ENCODE results near the gene DNAH9.

DNA sequence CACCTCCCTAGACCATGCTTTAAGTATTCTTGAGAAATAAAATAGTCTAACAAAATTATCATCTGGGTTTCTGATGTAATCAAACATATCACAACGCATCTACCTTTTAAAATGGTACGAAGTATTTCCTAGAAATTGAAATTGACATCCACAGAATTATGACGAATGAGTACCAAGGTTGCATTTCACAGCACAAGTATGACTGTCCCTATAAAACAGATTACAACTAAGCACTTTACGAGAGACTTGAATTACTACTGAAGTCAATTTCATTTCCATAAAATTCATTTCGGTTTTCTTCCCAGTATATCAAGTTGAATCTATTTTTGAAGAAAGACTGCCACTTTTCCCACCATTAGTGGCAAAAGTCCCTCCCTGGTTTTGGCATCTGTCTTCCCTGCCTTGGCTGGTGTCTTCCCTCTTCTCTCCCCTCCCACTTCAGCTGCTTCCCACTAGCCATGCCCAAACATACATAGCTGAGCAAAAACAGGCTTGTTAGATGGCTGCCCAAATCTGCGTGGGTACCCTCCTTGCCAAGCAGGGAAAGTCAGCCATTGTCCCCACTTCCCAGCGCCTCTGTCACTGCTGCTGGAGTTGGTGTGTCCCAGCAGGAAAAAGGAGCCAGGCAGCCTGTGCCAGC is 29.2 kb downstream of the DNAH9 start:
- no peak for TF ChIP-seq FOXA1 (IDR thresholded peaks at IDR 0.05)
- no peak for TF ChIP-seq CTCF (IDR thresholded peaks at IDR 0.05; ENCODE audit: low read depth, low read length, missing input control)
- TF ChIP-seq TAF1 (conservative IDR thresholded peaks at IDR 0.05), result no peak
- TF ChIP-seq JUND (IDR thresholded peaks at IDR 0.05), result no peak
- no peak for TF ChIP-seq GABPA (IDR thresholded peaks at IDR 0.05 in 1 of 2, conservative IDR thresholded peaks at IDR 0.05 in 1 of 2)
- TF ChIP-seq, protein P1, sequence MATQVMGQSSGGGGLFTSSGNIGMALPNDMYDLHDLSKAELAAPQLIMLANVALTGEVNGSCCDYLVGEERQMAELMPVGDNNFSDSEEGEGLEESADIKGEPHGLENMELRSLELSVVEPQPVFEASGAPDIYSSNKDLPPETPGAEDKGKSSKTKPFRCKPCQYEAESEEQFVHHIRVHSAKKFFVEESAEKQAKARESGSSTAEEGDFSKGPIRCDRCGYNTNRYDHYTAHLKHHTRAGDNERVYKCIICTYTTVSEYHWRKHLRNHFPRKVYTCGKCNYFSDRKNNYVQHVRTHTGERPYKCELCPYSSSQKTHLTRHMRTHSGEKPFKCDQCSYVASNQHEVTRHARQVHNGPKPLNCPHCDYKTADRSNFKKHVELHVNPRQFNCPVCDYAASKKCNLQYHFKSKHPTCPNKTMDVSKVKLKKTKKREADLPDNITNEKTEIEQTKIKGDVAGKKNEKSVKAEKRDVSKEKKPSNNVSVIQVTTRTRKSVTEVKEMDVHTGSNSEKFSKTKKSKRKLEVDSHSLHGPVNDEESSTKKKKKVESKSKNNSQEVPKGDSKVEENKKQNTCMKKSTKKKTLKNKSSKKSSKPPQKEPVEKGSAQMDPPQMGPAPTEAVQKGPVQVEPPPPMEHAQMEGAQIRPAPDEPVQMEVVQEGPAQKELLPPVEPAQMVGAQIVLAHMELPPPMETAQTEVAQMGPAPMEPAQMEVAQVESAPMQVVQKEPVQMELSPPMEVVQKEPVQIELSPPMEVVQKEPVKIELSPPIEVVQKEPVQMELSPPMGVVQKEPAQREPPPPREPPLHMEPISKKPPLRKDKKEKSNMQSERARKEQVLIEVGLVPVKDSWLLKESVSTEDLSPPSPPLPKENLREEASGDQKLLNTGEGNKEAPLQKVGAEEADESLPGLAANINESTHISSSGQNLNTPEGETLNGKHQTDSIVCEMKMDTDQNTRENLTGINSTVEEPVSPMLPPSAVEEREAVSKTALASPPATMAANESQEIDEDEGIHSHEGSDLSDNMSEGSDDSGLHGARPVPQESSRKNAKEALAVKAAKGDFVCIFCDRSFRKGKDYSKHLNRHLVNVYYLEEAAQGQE (IDR thresholded peaks at IDR 0.05), result no peak
- TF ChIP-seq SP1 (IDR thresholded peaks at IDR 0.05), result no peak
- no peak for TF ChIP-seq YY1 (IDR thresholded peaks at IDR 0.05)
- no peak for TF ChIP-seq RAD21 (IDR thresholded peaks at IDR 0.05)
- TF ChIP-seq RXRA (IDR thresholded peaks at IDR 0.05), result no peak
- no peak for TF ChIP-seq MAX (IDR thresholded peaks at IDR 0.05)
- no peak for TF ChIP-seq ATF3 (IDR thresholded peaks at IDR 0.05)
- TF ChIP-seq HNF4A (conservative IDR thresholded peaks at IDR 0.05), result no peak
- TF ChIP-seq, protein P2, sequence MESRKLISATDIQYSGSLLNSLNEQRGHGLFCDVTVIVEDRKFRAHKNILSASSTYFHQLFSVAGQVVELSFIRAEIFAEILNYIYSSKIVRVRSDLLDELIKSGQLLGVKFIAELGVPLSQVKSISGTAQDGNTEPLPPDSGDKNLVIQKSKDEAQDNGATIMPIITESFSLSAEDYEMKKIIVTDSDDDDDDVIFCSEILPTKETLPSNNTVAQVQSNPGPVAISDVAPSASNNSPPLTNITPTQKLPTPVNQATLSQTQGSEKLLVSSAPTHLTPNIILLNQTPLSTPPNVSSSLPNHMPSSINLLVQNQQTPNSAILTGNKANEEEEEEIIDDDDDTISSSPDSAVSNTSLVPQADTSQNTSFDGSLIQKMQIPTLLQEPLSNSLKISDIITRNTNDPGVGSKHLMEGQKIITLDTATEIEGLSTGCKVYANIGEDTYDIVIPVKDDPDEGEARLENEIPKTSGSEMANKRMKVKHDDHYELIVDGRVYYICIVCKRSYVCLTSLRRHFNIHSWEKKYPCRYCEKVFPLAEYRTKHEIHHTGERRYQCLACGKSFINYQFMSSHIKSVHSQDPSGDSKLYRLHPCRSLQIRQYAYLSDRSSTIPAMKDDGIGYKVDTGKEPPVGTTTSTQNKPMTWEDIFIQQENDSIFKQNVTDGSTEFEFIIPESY (IDR thresholded peaks at IDR 0.05), result no peak

All from liver (tissue), 3 donors.